Smooth muscle cell (in vitro differentiated cells): ENCODE results near the gene UBE2D4. TPM values are rescaled to one million over a fixed set of nuclear protein-coding genes. Genes with fewer than 3 reads are reported as not detected.

Experiments used
- DNase-seq: peaks from one replicate; lab custom pipeline; 2025; ENCODE audit not compliant: unreplicated experiment; lab: John Stamatoyannopoulos, UW
- H2AFZ ChIP-seq: fragments of 200-600 bp; sonication (generic); 2 replicates; pipeline ENCODE4 v1.6.0; 2016; ENCODE audit warnings: antibody characterized with exemption, low read depth, mild to moderate bottlenecking
- H3F3A ChIP-seq: fragments of 200-600 bp; sonication (generic); 2 replicates; pipeline ENCODE4 v1.6.0; 2017; ENCODE audit warnings: antibody characterized with exemption, low read depth
- H3K27ac ChIP-seq: fragments of 200-600 bp; sonication (generic); 2 replicates; pipeline ENCODE4 v1.5.1; 2016; ENCODE audit warnings: low read depth, mild to moderate bottlenecking
- H3K27me3 ChIP-seq: fragments of 200-600 bp; sonication (generic); 2 replicates; pipeline ENCODE4 v1.6.1; 2016; ENCODE audit warnings: low read depth, mild to moderate bottlenecking
- H3K36me3 ChIP-seq: fragments of 200-600 bp; sonication (generic); 2 replicates; pipeline ENCODE4 v1.5.1; 2016; ENCODE audit warnings: low read depth
- H3K4me1 ChIP-seq: fragments of 200-600 bp; sonication (generic); 2 replicates; pipeline ENCODE4 v1.5.1; 2016; ENCODE audit warnings: low read depth
- H3K4me2 ChIP-seq: fragments of 200-600 bp; sonication (generic); 2 replicates; pipeline ENCODE4 v1.6.0; 2016; ENCODE audit warnings: mild to moderate bottlenecking
- H3K4me3 ChIP-seq: fragments of 200-600 bp; sonication (generic); 2 replicates; pipeline ENCODE4 v1.5.1; 2016; ENCODE audit warnings: mild to moderate bottlenecking
- H3K79me2 ChIP-seq: fragments of 200-600 bp; sonication (generic); 2 replicates; pipeline ENCODE4 v1.6.0; 2016; ENCODE audit warnings: low read depth, mild to moderate bottlenecking
- H3K9ac ChIP-seq: fragments of 200-600 bp; sonication (generic); 2 replicates; pipeline ENCODE4 v1.6.0; 2016; ENCODE audit warnings: low read depth
- H3K9me3 ChIP-seq: fragments of 200-600 bp; sonication (generic); replicated peaks from 2 replicates; pipeline ENCODE4 v1.5.1; 2016; ENCODE audit warnings: low read depth
- H4K20me1 ChIP-seq: fragments of 200-600 bp; sonication (generic); 2 replicates; pipeline ENCODE4 v1.6.0; 2016; ENCODE audit warnings: low read depth
- whole genome bisulfite sequencing: methylation state at CpG from one replicate; pipeline ENCODE4 v1.1.7; 2016; ENCODE audit warnings: low lambda C conversion rate; 5-methylcytosine and 5-hydroxymethylcytosine counted together
- polyA plus RNA-seq: library from polyadenylated mRNA; unstranded; fragments of >200 nt; fragmentation: Nextera tagmentation; extraction: Ambion mirVana; gene quantifications from 2 replicates; pipeline ENCODE4 v1.2.1, GENCODE V29; 2016
- total RNA-seq: library from RNA; depleted of rRNA; stranded (reverse); fragments of >200 nt; gene quantifications from 2 replicates; pipeline ENCODE4 v1.2.3, GENCODE V29; 2014
- TF ChIP-seq, protein P1 (sequence below): fragments of 200-600 bp; sonication (generic); IDR thresholded peaks from 2 replicates; pipeline ENCODE4 v1.5.1; 2017; ENCODE audit warnings: borderline replicate concordance, mild to moderate bottlenecking, antibody characterized with exemption; ENCODE audit not compliant: insufficient read depth, poor library complexity, severe bottlenecking

Gene UBE2D4
- total and polyA plus RNA-seq, 2 experiments from 2014 or later, result 4.6 to 8.6 TPM

DNA sequence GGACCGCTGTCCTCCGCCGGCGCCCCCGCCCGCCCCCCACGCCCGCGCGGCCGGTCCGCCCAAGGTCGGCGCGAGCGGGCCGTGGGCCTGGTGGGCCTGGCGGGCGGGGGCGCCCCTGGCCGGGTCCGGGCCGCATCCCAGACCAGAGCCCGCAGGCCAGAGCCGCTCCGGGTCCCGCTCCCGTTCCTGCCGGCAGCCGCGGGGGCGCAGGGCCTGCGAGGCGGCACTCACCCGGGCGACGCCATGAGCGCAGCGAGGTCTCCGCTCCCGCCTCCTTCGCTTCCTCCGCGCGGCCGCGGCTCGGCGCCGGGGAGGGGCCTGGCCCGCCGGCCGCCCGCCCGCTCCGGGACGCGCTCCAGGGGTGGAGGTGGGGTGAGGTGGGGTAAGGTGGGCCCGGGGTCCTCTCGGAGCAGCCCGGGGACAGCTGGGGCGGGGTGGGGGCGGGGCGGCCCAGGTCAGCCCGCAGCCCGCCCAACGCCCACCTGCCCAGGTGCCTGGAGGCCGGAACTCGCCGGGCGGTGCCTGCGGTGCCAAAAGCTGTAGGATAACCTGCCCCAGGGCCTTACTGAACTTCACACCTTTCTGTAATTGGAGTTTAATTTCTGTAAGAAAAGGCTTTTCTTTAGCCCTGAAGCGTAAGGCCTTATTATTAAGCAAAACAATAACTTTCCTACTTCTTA, 19.8 kb upstream of the UBE2D4 start, which contains the start of gene URGCP:
TSS of gene URGCP (minus strand) at position 266 of the 680 bp plus-strand sequence. CDS start at position 245, 21 bp downstream.
- Histone ChIP-seq H3K27ac (peak within 1 kb of the TSS; percentile 68), H4K20me1 (peaks cover 30% of the 10 kb centered on the region), H3K9ac (peak within 1 kb of the TSS; percentile 85), H3K9me3 (no peaks in the 10 kb centered on the region), H3K4me1 (peaks cover 11% of the 10 kb centered on the region), H3F3A (no peaks in the 10 kb centered on the region), H2AFZ (peak within 1 kb of the TSS; percentile 99), H3K36me3 (no peaks in the 10 kb centered on the region), H3K27me3 (no peaks in the 10 kb centered on the region), H3K79me2 (peaks cover 40% of the 10 kb centered on the region), H3K4me3 (peak within 1 kb of the TSS; percentile 91), H3K4me2 (peak within 1 kb of the TSS; percentile 96)
- WGBS, result under 1% methylated on average over 25 of the region's 73 CpGs
- TF ChIP-seq, protein P1, sequence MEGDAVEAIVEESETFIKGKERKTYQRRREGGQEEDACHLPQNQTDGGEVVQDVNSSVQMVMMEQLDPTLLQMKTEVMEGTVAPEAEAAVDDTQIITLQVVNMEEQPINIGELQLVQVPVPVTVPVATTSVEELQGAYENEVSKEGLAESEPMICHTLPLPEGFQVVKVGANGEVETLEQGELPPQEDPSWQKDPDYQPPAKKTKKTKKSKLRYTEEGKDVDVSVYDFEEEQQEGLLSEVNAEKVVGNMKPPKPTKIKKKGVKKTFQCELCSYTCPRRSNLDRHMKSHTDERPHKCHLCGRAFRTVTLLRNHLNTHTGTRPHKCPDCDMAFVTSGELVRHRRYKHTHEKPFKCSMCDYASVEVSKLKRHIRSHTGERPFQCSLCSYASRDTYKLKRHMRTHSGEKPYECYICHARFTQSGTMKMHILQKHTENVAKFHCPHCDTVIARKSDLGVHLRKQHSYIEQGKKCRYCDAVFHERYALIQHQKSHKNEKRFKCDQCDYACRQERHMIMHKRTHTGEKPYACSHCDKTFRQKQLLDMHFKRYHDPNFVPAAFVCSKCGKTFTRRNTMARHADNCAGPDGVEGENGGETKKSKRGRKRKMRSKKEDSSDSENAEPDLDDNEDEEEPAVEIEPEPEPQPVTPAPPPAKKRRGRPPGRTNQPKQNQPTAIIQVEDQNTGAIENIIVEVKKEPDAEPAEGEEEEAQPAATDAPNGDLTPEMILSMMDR, result no peak
- no peak for DNase-seq

DNA sequence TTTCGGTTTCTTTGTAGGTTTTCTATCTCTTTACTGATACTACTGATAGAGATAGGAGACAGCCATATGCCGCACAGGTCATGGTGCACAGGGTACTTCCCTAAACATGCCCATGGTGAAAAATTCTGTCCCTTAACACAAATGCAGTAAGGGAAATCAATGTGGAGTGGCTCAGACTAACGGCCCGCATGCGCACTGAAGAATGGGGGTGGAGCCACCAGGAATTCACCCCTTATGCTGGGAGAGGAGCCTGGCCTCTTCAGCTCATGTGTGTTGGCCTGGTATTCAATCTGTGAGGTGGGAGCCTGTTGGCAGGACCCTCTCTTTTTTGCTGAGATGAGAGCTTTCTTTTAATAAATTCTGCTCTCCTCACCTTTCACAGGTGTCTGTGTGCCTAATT, 11.4 kb upstream of the UBE2D4 start:
- no peak overlapping the region for H2AFZ ChIP-seq
- no peaks in the 10 kb centered on the region for H3F3A ChIP-seq
- no peaks in the 10 kb centered on the region for H3K79me2 ChIP-seq
- TF ChIP-seq, protein P1, result no peak
- no peaks in the 10 kb centered on the region for H3K36me3 ChIP-seq
- no peaks in the 10 kb centered on the region for H4K20me1 ChIP-seq
- no peaks in the 10 kb centered on the region for H3K27me3 ChIP-seq
- no peak overlapping the region for H3K9ac ChIP-seq
- DNase-seq, result no peak
- no peak overlapping the region for H3K4me3 ChIP-seq
- 77% methylated on average over 5 of the region's 5 CpGs for WGBS
- H3K9me3 ChIP-seq, result no peaks in the 10 kb centered on the region
- H3K4me2 ChIP-seq, result no peak overlapping the region
- H3K4me1 ChIP-seq, result no peaks in the 10 kb centered on the region
- no peak overlapping the region for H3K27ac ChIP-seq

DNA sequence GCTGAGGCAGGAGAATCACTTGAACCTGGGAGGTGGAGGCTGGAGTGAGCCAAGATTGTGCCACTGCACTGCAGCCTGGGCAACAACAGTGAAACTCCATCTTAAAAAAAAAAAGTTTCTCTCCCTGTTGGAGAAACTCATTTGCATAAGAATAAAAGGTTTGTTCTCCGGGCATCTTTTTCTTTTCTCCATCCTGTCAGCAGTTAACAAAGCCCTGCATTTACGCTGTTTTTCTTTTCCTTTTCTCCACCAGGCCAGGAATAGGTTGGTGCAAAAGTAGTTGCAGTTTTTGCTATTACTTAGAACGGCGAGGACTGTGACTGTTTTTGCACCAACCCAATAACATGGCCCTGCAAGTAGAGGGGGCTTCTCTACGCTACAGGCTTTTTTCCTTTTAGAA, 10.3 kb upstream of the UBE2D4 start:
- Histone ChIP-seq H3K4me3 (no peak overlapping the region), H3K4me2 (no peak overlapping the region), H2AFZ (no peak overlapping the region), H3K36me3 (no peaks in the 10 kb centered on the region), H3K9me3 (no peaks in the 10 kb centered on the region), H3K9ac (no peak overlapping the region), H4K20me1 (no peaks in the 10 kb centered on the region), H3K79me2 (no peaks in the 10 kb centered on the region), H3K27ac (no peak overlapping the region), H3K4me1 (no peaks in the 10 kb centered on the region), H3K27me3 (no peaks in the 10 kb centered on the region), H3F3A (no peaks in the 10 kb centered on the region)
- DNase-seq, result no peak
- TF ChIP-seq, protein P1, result no peak
- WGBS, result 91% methylated on average over 5 of the region's 5 CpGs

DNA sequence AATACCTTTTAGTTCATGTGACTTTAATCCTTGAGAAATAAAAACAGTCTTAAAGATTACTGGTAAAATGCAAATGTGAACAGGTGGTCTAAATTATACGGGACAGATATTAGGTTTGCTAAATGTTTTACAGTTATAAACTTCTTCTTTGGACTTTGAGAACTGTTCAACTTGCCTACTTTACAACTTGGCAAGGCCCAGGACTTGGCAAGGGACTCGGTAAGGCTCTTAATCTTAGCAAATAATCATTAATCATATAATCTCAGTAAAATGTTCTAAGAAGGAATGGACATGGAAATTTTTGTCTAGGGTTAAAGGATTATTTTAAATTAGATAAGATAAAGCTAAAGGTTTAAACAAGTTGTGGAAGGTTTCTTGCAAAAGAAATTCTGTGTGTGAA, 4.8 kb upstream of the UBE2D4 start:
- no peaks in the 10 kb centered on the region for H3K9me3 ChIP-seq
- peaks cover 7% of the 10 kb centered on the region for H3K4me1 ChIP-seq
- H3K9ac ChIP-seq, result no peak overlapping the region
- no peak overlapping the region for H3K4me3 ChIP-seq
- H3F3A ChIP-seq, result peaks cover under 1% of the 10 kb centered on the region
- no peaks in the 10 kb centered on the region for H3K27me3 ChIP-seq
- H4K20me1 ChIP-seq, result no peaks in the 10 kb centered on the region
- no peak for DNase-seq
- no peak overlapping the region for H3K27ac ChIP-seq
- WGBS, result 85% methylated on average over 2 of the region's 2 CpGs
- H3K79me2 ChIP-seq, result no peaks in the 10 kb centered on the region
- no peak overlapping the region for H2AFZ ChIP-seq
- no peaks in the 10 kb centered on the region for H3K36me3 ChIP-seq
- TF ChIP-seq, protein P1, result no peak
- H3K4me2 ChIP-seq, result no peak overlapping the region
